Osteocyte (in vitro differentiated cells): Measurements from ENCODE around the gene CDKN2B-AS1. TPM values are rescaled to one million over a fixed set of nuclear protein-coding genes. Genes with fewer than 3 reads are reported as not detected.

Experiments
- DNase-seq: peaks from one replicate; pipeline ENCODE4 v3.0.0; 2021; ENCODE audit warnings: mixed read lengths; ENCODE audit not compliant: unreplicated experiment; ENCODE audit errors: extremely low spot score
- H3K27ac Mint-ChIP-seq: one replicate; pipeline ENCODE4 v1.8.0; 2021; ENCODE audit warnings: mild to moderate bottlenecking, mixed read lengths; ENCODE audit not compliant: unreplicated experiment
- H3K27me3 Mint-ChIP-seq: one replicate; pipeline ENCODE4 v1.8.0; 2021; ENCODE audit warnings: mixed read lengths; ENCODE audit not compliant: unreplicated experiment
- H3K36me3 Mint-ChIP-seq: one replicate; pipeline ENCODE4 v1.8.0; 2021; ENCODE audit warnings: mixed read lengths; ENCODE audit not compliant: unreplicated experiment
- H3K4me1 Mint-ChIP-seq: one replicate; pipeline ENCODE4 v1.8.0; 2021; ENCODE audit warnings: mixed read lengths; ENCODE audit not compliant: unreplicated experiment
- H3K4me3 Mint-ChIP-seq: one replicate; pipeline ENCODE4 v1.8.0; 2021; ENCODE audit warnings: mild to moderate bottlenecking, moderate library complexity, mixed read lengths; ENCODE audit not compliant: unreplicated experiment
- H3K9me3 Mint-ChIP-seq: one replicate; pipeline ENCODE4 v1.8.0; 2021; ENCODE audit warnings: mixed read lengths; ENCODE audit not compliant: unreplicated experiment
- CTCF ChIP-seq: fragments of 200-600 bp; sonication (generic); IDR thresholded peaks from 2 replicates; pipeline ENCODE4 v1.5.0; 2021; ENCODE audit warnings: antibody characterized with exemption, mild to moderate bottlenecking, moderate library complexity
- total RNA-seq: library from RNA; stranded (reverse); gene quantifications from 2 replicates; pipeline ENCODE4 v1.2.1, GENCODE V29; 2021

The CDKN2B-AS1 gene
- total RNA-seq, 1 donor from 2014 or later = 4.0 TPM

- peaks cover 34% of the 10 kb centered on the region for H3K4me1 Mint-ChIP-seq
- no peak for TF ChIP-seq CTCF
- H3K36me3 Mint-ChIP-seq = peaks cover 10% of the 10 kb centered on the region
- H3K27ac Mint-ChIP-seq = peak within 1 kb of the TSS; percentile 95
- peaks cover 17% of the 10 kb centered on the region for H3K27me3 Mint-ChIP-seq
- H3K9me3 Mint-ChIP-seq = no peaks in the 10 kb centered on the region
- DNase-seq = no peak
- H3K4me3 Mint-ChIP-seq = peak within 1 kb of the TSS; percentile 89
These were observed 567 bp upstream of the CDKN2B-AS1 start, which contains the start of gene CDKN2A for GRCh38 chr9:21993893-21994555. Gene CDKN2A (minus strand): TSS chr9:21994392.

- peak; percentile 90 for DNase-seq
- no peaks in the 10 kb centered on the region for H3K9me3 Mint-ChIP-seq
- H3K36me3 Mint-ChIP-seq = peaks cover 4% of the 10 kb centered on the region
- no peak for TF ChIP-seq CTCF
- peaks cover 6% of the 10 kb centered on the region for H3K27me3 Mint-ChIP-seq
- peak overlapping the region; percentile 95 for H3K27ac Mint-ChIP-seq
- peak overlapping the region; percentile 89 for H3K4me3 Mint-ChIP-seq
- H3K4me1 Mint-ChIP-seq = peaks cover 29% of the 10 kb centered on the region
These were observed 545 bp downstream of the CDKN2B-AS1 start for GRCh38 chr9:21995006-21995665.

- no peaks in the 10 kb centered on the region for H3K36me3 Mint-ChIP-seq
- H3K4me1 Mint-ChIP-seq = peaks cover 25% of the 10 kb centered on the region
- peak overlapping the region; percentile 89 for H3K4me3 Mint-ChIP-seq
- no peaks in the 10 kb centered on the region for H3K9me3 Mint-ChIP-seq
- peak overlapping the region; percentile 95 for H3K27ac Mint-ChIP-seq
- no peaks in the 10 kb centered on the region for H3K27me3 Mint-ChIP-seq
- no peak for DNase-seq
- peak; percentile 48 for TF ChIP-seq CTCF
These were observed 1.2 kb downstream of the CDKN2B-AS1 start for GRCh38 chr9:21995666-21996398.

- Mint-ChIP-seq H3K27ac (peak overlapping the region; percentile 95), H3K9me3 (no peaks in the 10 kb centered on the region), H3K27me3 (no peaks in the 10 kb centered on the region), H3K4me1 (peaks cover 25% of the 10 kb centered on the region), H3K36me3 (no peaks in the 10 kb centered on the region), H3K4me3 (peak overlapping the region; percentile 89)
- no peak for DNase-seq
- TF ChIP-seq CTCF = no peak
These were observed 1.8 kb downstream of the CDKN2B-AS1 start for GRCh38 chr9:21996438-21996837.

- Mint-ChIP-seq H3K27ac (no peak overlapping the region), H3K4me1 (peaks cover 25% of the 10 kb centered on the region), H3K9me3 (no peaks in the 10 kb centered on the region), H3K36me3 (no peaks in the 10 kb centered on the region), H3K4me3 (peak overlapping the region; percentile 89), H3K27me3 (no peaks in the 10 kb centered on the region)
- no peak for DNase-seq
- no peak for TF ChIP-seq CTCF
These were observed 2.3 kb downstream of the CDKN2B-AS1 start for GRCh38 chr9:21996858-21997257.
